ENCODE measurements around the gene KAZN.
A peak's percentile ranks its signal among the peaks of the same experiment; 100 is the strongest.

Gene KAZN

GRCh38 chr1:15016526-15016925, 418.0 kb downstream of the KAZN start:
- TF ChIP-seq, protein P1, sequence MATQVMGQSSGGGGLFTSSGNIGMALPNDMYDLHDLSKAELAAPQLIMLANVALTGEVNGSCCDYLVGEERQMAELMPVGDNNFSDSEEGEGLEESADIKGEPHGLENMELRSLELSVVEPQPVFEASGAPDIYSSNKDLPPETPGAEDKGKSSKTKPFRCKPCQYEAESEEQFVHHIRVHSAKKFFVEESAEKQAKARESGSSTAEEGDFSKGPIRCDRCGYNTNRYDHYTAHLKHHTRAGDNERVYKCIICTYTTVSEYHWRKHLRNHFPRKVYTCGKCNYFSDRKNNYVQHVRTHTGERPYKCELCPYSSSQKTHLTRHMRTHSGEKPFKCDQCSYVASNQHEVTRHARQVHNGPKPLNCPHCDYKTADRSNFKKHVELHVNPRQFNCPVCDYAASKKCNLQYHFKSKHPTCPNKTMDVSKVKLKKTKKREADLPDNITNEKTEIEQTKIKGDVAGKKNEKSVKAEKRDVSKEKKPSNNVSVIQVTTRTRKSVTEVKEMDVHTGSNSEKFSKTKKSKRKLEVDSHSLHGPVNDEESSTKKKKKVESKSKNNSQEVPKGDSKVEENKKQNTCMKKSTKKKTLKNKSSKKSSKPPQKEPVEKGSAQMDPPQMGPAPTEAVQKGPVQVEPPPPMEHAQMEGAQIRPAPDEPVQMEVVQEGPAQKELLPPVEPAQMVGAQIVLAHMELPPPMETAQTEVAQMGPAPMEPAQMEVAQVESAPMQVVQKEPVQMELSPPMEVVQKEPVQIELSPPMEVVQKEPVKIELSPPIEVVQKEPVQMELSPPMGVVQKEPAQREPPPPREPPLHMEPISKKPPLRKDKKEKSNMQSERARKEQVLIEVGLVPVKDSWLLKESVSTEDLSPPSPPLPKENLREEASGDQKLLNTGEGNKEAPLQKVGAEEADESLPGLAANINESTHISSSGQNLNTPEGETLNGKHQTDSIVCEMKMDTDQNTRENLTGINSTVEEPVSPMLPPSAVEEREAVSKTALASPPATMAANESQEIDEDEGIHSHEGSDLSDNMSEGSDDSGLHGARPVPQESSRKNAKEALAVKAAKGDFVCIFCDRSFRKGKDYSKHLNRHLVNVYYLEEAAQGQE (IDR thresholded peaks at IDR 0.05; ENCODE audit: low read depth) = no peak
- TF ChIP-seq NFIC (IDR thresholded peaks at IDR 0.05) = no peak
- TF ChIP-seq CREB1 (IDR thresholded peaks at IDR 0.05; ENCODE audit: low read depth) = no peak
- no peak for TF ChIP-seq TCF12 (IDR thresholded peaks at IDR 0.05; ENCODE audit: low read depth)
- TF ChIP-seq TEAD4 (IDR thresholded peaks at IDR 0.05) = no peak
- TF ChIP-seq CEBPB (IDR thresholded peaks at IDR 0.05) = no peak
- no peak for TF ChIP-seq RAD21 (IDR thresholded peaks at IDR 0.05; ENCODE audit: low read depth)
- no peak for TF ChIP-seq FOXM1 (IDR thresholded peaks at IDR 0.05; ENCODE audit: borderline replicate concordance, low read depth)
- TF ChIP-seq ZBTB7A (IDR thresholded peaks at IDR 0.05; ENCODE audit: low read depth) = no peak
- TF ChIP-seq EGR1 (IDR thresholded peaks at IDR 0.05) = no peak
- no peak for TF ChIP-seq TAF1 (IDR thresholded peaks at IDR 0.05; ENCODE audit: low read depth)
- TF ChIP-seq, protein P2, sequence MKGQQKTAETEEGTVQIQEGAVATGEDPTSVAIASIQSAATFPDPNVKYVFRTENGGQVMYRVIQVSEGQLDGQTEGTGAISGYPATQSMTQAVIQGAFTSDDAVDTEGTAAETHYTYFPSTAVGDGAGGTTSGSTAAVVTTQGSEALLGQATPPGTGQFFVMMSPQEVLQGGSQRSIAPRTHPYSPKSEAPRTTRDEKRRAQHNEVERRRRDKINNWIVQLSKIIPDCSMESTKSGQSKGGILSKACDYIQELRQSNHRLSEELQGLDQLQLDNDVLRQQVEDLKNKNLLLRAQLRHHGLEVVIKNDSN (IDR thresholded peaks at IDR 0.05) = no peak
- TF ChIP-seq EP300 (IDR thresholded peaks at IDR 0.05; ENCODE audit: borderline replicate concordance) = no peak
- TF ChIP-seq YY1 (IDR thresholded peaks at IDR 0.05; ENCODE audit: low read depth) = no peak
- TF ChIP-seq, protein P3, sequence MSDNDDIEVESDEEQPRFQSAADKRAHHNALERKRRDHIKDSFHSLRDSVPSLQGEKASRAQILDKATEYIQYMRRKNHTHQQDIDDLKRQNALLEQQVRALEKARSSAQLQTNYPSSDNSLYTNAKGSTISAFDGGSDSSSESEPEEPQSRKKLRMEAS (IDR thresholded peaks at IDR 0.05) = no peak

DNA sequence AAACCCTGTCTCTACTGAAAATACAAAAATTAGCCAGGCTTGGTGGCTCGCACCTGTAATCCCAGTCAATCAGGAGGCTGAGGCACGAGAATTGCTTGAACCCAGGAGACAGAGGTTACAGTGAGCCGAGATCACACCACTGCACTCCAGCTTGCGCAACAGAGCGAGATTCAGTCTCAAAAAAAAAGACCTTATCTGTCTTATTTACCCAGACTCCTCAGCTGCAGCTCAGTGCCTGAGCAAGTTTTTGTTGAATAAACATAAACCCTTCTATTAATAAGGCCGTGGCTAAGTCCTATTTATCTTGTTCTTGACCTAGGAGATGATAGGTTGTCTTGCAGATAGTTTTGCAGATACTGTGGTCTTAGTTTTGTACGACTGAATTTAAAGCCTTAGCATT, 418.6 kb downstream of the KAZN start:
- TF ChIP-seq TCF12 (IDR thresholded peaks at IDR 0.05; ENCODE audit: low read depth) (no peak), CREB1 (IDR thresholded peaks at IDR 0.05; ENCODE audit: low read depth) (no peak), EP300 (IDR thresholded peaks at IDR 0.05; ENCODE audit: borderline replicate concordance) (no peak), ZBTB7A (IDR thresholded peaks at IDR 0.05; ENCODE audit: low read depth) (no peak), CEBPB (IDR thresholded peaks at IDR 0.05) (peak; percentile 62), NFIC (IDR thresholded peaks at IDR 0.05) (no peak), TAF1 (IDR thresholded peaks at IDR 0.05; ENCODE audit: low read depth) (no peak), TEAD4 (IDR thresholded peaks at IDR 0.05) (no peak)

- no peak for TF ChIP-seq CEBPB (IDR thresholded peaks at IDR 0.05)
- TF ChIP-seq CREB1 (IDR thresholded peaks at IDR 0.05; ENCODE audit: low read depth) = no peak
- TF ChIP-seq NFIC (IDR thresholded peaks at IDR 0.05) = no peak
- TF ChIP-seq, protein P2 (IDR thresholded peaks at IDR 0.05) = no peak
- TF ChIP-seq TCF12 (IDR thresholded peaks at IDR 0.05; ENCODE audit: low read depth) = no peak
- TF ChIP-seq EP300 (IDR thresholded peaks at IDR 0.05; ENCODE audit: borderline replicate concordance) = no peak
- TF ChIP-seq, protein P1 (IDR thresholded peaks at IDR 0.05; ENCODE audit: low read depth) = no peak
- no peak for TF ChIP-seq EGR1 (IDR thresholded peaks at IDR 0.05)
- TF ChIP-seq FOXM1 (IDR thresholded peaks at IDR 0.05; ENCODE audit: borderline replicate concordance, low read depth) = no peak
- no peak for TF ChIP-seq RAD21 (IDR thresholded peaks at IDR 0.05; ENCODE audit: low read depth)
- no peak for TF ChIP-seq TAF1 (IDR thresholded peaks at IDR 0.05; ENCODE audit: low read depth)
- TF ChIP-seq TEAD4 (IDR thresholded peaks at IDR 0.05) = no peak
- TF ChIP-seq ZBTB7A (IDR thresholded peaks at IDR 0.05; ENCODE audit: low read depth) = no peak
- TF ChIP-seq, protein P3 (IDR thresholded peaks at IDR 0.05) = no peak
- TF ChIP-seq YY1 (IDR thresholded peaks at IDR 0.05; ENCODE audit: low read depth) = no peak
Observed at GRCh38 chr1:15018767-15019166, 420.3 kb downstream of the KAZN start.

DNA sequence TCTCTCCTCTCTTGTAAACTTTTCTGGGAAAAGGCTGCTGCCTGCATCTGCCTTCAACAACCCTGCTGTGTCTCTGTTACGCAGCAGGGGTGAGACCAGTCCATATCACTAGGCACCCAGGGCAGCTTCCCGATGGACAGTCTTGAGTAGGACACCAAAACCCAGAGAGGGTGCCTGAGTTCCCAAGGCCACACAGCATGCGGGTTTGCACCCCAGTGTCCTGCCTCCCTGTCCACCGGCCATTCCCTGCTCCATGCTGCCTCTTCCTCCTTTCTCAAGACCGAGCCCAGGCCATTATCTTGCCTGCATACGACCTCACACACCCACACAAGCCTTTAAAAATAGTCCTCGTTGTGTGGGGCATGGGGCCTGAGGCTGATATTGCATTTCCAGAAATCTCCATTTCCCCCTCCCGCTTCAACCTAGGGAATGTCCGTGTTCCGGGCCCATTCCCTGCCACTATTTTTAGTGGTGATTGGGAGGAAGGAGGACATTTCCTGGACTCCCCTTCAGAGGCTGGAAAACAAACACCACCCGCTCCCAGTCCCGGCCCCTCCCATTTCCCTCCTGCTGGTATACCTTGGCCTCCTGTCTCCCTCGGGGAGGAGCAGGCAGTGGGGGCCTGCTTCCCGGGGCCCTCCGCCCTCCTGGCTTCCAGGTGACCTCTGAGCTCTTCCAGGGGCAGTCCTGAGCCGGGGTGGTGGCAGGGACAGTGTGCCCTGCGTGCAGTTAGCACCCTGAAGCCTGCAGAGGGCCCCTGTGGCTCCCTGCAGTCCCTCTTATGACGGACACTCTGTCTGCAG, 422.7 kb downstream of the KAZN start:
- TF ChIP-seq NFIC (IDR thresholded peaks at IDR 0.05) = no peak
- TF ChIP-seq EP300 (IDR thresholded peaks at IDR 0.05; ENCODE audit: borderline replicate concordance) = 0 out of 2 replicates have a peak, but pooled peaks have one; percentile 16
- TF ChIP-seq TCF12 (IDR thresholded peaks at IDR 0.05; ENCODE audit: low read depth) = peak; percentile 42; the same call in 1 of the 2 replicates
- TF ChIP-seq, protein P1 (IDR thresholded peaks at IDR 0.05; ENCODE audit: low read depth) = no peak
